Parathyroid adenoma (tissue), 2 donors: Measurements from ENCODE around the gene ZCCHC4.
A peak's percentile ranks its signal among the peaks of the same experiment; 100 is the strongest.
"Not testable (repeated sequence)": the region's sequence is repeated elsewhere in the genome, so short reads cannot be mapped to it uniquely, and the experiment has no call there.

Experiments
- H2AFZ ChIP-seq: fragments of 300-600 bp; sonication (generic); one replicate; pipeline ENCODE4 v1.7.0; 2017; ENCODE audit warnings: antibody characterized with exemption, mild to moderate bottlenecking
- H3K27ac ChIP-seq: fragments of 300-600 bp; sonication (generic); one replicate; pipeline ENCODE4 v1.7.0; 2017
- H3K27me3 ChIP-seq: fragments of 300-600 bp; sonication (generic); one replicate; pipeline ENCODE4 v1.7.0; 2017; ENCODE audit warnings: low read length; ENCODE audit not compliant: control insufficient read depth, insufficient read depth
- H3K36me3 ChIP-seq: fragments of 300-600 bp; sonication (generic); one replicate; pipeline ENCODE4 v1.7.0; 2017; ENCODE audit warnings: low read length; ENCODE audit not compliant: control insufficient read depth, insufficient read depth
- H3K4me1 ChIP-seq: fragments of 300-600 bp; sonication (generic); one replicate; pipeline ENCODE4 v1.7.0; 2017; ENCODE audit warnings: control low read depth
- H3K4me2 ChIP-seq: fragments of 300-600 bp; sonication (generic); one replicate; pipeline ENCODE4 v1.7.0; 2017; ENCODE audit warnings: low read length
- H3K4me3 ChIP-seq: fragments of 300-600 bp; sonication (generic); one replicate; pipeline ENCODE4 v1.7.0; 2017; ENCODE audit warnings: low read depth, low read length
- H3K79me2 ChIP-seq: fragments of 300-600 bp; sonication (generic); one replicate; pipeline ENCODE4 v1.7.0; 2017; ENCODE audit warnings: control low read depth
- H3K9ac ChIP-seq: fragments of 300-600 bp; sonication (generic); one replicate; pipeline ENCODE4 v1.7.0; 2017; ENCODE audit warnings: mild to moderate bottlenecking
- H3K9me3 ChIP-seq: fragments of 300-600 bp; sonication (generic); one replicate; pipeline ENCODE4 v1.7.0; 2017; ENCODE audit warnings: low read length; ENCODE audit not compliant: control insufficient read depth
- CTCF ChIP-seq: fragments of 300-600 bp; sonication (generic); IDR thresholded peaks from one replicate; pipeline ENCODE4 v1.7.0; 2017; ENCODE audit warnings: antibody characterized with exemption, mild to moderate bottlenecking
- donor health status: primary hyperparathyroidism.

Gene ZCCHC4

GRCh38 chr4:25370242-25370641 is 57.7 kb downstream of the ZCCHC4 start:
- H3K79me2 ChIP-seq = no peaks in the 10 kb centered on the region
- H3K4me1 ChIP-seq = peaks cover 15% of the 10 kb centered on the region
- no peak overlapping the region for H2AFZ ChIP-seq
- H3K9me3 ChIP-seq = no peaks in the 10 kb centered on the region
- no peak overlapping the region for H3K4me3 ChIP-seq
- no peaks in the 10 kb centered on the region for H3K36me3 ChIP-seq
- H3K27ac ChIP-seq = peak overlapping the region; percentile 32
- no peak overlapping the region for H3K9ac ChIP-seq
- no peak overlapping the region for H3K4me2 ChIP-seq
- TF ChIP-seq CTCF = no peak
- no peaks in the 10 kb centered on the region for H3K27me3 ChIP-seq

- H3K4me3 ChIP-seq, H3K9me3 ChIP-seq, H2AFZ ChIP-seq, H3K36me3 ChIP-seq, H3K27me3 ChIP-seq, H3K9ac ChIP-seq, H3K79me2 ChIP-seq, H3K4me2 ChIP-seq: not testable (repeated sequence)
- peaks cover 12% of the 10 kb centered on the region for H3K4me1 ChIP-seq
- H3K27ac ChIP-seq = peak overlapping the region; percentile 55
Measured at GRCh38 chr4:25372549-25372948, 60.0 kb downstream of the ZCCHC4 start.

GRCh38 chr4:25376754-25377571 is 64.4 kb downstream of the ZCCHC4 start, which contains the start of gene ANAPC4:
Gene ANAPC4, plus strand, starts transcription at chr4:25377263. Its CDS starts 165 bp downstream, at chr4:25377428.
- Histone ChIP-seq H3K9ac (no peak within 1 kb of the TSS), H3K9me3 (no peaks in the 10 kb centered on the region), H3K4me1 (peaks cover 3% of the 10 kb centered on the region), H3K36me3 (no peaks in the 10 kb centered on the region), H3K27ac (peak within 1 kb of the TSS; percentile 55), H3K4me3 (peak within 1 kb of the TSS; percentile 85), H3K27me3 (no peaks in the 10 kb centered on the region), H3K4me2 (peak within 1 kb of the TSS; percentile 79), H3K79me2 (no peaks in the 10 kb centered on the region), H2AFZ (peak within 1 kb of the TSS; percentile 83)
- TF ChIP-seq CTCF = no peak

DNA sequence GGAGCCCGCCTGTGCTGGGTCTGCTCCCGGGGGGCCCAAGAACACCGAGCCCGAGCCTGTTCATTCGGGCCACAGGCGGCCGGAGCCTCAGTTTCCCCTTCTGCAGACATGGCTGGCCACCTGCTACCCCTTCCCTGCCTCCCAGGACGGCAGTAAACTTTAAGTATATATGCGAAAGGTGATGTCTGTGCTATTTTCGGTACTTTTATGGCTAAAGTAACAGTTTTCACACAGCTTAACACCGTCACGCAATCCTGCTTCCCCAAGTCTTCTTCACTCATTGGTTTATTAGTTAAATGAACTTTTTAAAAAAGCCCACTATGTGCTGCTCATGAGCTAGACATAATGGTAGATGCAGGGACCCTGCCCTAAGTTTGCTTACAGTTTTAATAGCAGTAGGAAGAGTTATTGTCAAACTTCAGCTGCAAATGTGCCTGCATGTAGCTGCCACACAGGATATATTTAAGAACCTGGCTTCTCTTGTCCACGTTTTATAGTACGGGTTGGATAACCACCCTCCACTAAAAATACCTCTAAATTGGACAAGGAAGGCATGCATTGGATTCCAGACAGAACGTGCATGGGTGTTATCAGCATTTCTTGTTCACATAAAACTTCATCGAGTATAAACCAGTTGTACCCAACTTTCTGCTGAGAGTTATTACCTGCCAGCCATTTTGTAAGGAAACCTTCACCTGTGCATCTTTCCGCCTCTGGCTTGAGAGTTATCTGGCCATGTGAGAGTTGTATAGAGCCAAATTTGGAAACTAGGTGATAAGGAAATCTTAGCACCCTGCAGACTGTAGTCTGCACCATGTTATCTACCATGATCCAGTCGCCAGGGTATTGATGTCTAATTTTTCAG is 65.2 kb downstream of the ZCCHC4 start:
- Histone ChIP-seq H3K4me2 (peak overlapping the region; percentile 79), H3K9ac (no peak overlapping the region), H2AFZ (peak overlapping the region; percentile 83), H3K36me3 (no peaks in the 10 kb centered on the region), H3K9me3 (no peaks in the 10 kb centered on the region), H3K4me3 (peak overlapping the region; percentile 85), H3K27me3 (no peaks in the 10 kb centered on the region), H3K27ac (peak overlapping the region; percentile 55), H3K4me1 (peaks cover 3% of the 10 kb centered on the region), H3K79me2 (no peaks in the 10 kb centered on the region)
- no peak for TF ChIP-seq CTCF

DNA sequence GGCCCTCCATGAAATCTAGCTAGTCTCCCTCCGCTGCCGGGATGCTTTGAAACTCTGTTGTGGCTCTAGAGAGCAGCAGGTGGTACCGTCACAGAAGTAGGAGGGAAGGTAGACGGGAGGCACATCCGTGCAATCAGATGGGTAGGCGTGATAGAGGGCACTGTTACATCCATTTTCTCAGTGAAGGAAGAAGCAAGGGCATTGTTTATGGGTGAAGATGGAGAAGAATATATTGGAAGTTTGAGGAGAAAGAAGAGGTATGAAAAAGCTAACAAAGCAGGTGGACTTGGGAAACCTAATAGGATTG is 65.8 kb downstream of the ZCCHC4 start:
- H3K79me2 ChIP-seq = no peaks in the 10 kb centered on the region
- no peaks in the 10 kb centered on the region for H3K36me3 ChIP-seq
- H3K27ac ChIP-seq = no peak overlapping the region
- no peaks in the 10 kb centered on the region for H3K9me3 ChIP-seq
- H3K9ac ChIP-seq = no peak overlapping the region
- H3K4me1 ChIP-seq = peaks cover 3% of the 10 kb centered on the region
- H3K27me3 ChIP-seq = no peaks in the 10 kb centered on the region
- no peak for TF ChIP-seq CTCF
- H2AFZ ChIP-seq = no peak overlapping the region
- peak overlapping the region; percentile 85 for H3K4me3 ChIP-seq
- peak overlapping the region; percentile 79 for H3K4me2 ChIP-seq
